ENCODE data around the gene CACNG1.

The CACNG1 gene

DNA sequence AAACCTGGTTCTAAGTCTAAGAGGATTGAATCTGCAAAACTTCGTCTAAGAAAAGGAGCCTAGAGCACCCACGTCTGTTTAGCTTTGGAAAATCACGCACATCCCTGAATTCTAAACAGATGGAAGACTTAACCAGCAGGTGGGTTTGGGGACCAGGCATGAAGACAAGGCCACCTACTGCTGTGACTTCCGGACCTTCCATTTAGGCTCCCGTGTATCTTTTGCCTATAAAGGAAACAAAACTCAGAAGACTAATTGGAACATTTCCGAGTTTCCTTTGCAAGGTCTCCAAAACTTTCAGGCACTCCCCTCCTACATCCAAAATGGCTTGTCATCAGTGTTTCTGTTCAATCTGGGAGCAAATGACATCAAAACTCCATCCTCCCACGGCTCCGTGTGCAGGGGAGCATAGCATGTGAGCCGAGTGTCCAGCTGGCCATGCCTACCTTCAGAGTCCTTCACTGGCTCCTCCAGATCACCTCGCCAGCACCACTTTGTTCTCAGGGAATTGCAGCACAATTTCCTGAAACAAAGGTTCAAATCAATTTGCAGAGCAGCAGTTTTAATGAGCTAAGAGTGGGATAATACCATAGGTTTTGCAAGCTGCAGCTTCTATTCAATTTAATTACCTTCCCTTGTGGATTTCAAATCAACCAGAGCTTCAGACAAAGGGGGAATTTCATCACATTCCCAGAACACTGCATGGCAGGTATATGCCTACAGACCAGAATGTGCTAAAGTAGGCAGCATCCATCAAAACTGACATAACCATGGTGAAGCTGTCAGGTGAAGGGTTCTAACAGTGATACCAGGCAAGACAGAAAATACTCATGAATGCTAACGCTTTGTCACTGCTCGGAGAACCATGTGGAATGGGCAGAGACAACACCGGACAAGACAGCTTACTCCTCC, 23.5 kb downstream of the CACNG1 start:
- Mint-ChIP-seq H3K4me3 (no peak overlapping the region), H3K27me3 (no peaks in the 10 kb centered on the region), H3K9me3 (peaks cover 3% of the 10 kb centered on the region), H3K36me3 (peaks cover 15% of the 10 kb centered on the region), H3K4me1 (no peaks in the 10 kb centered on the region), H3K27ac (no peak overlapping the region)
- DNase-seq (ENCODE audit: low spot score in 2 of 2): no peak
- ATAC-seq (ENCODE audit: low read depth): no peak

DNA sequence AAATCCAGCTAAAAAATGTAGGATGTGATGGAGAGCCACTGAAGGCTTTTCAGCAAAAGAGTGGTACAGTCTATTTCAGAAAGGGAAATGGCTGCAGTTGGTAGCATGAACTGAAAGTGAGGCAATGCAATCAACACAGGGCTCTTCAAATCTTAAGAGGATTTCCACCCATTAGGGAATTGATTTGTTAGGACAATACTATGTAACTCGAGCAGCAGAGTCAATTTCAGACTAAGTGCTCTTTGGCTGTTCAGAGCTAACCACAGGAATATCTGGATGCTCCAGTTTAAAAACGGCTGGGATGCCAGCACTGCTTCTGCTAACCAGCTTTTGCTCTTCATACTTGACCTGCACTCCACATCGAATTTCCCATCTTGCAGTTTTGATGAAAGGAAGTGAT, 24.6 kb downstream of the CACNG1 start:
- Mint-ChIP-seq H3K27ac (no peak overlapping the region), H3K36me3 (peaks cover 17% of the 10 kb centered on the region)
- DNase-seq (ENCODE audit: low spot score in 2 of 2): no peak

GRCh38 chr17:67069603-67070136, 25.3 kb downstream of the CACNG1 start:
- DNase-seq (ENCODE audit: low spot score in 2 of 2): no peak
- Mint-ChIP-seq H3K36me3 (peaks cover 17% of the 10 kb centered on the region), H3K27ac (no peak overlapping the region), H3K4me3 (no peak overlapping the region), H3K27me3 (no peaks in the 10 kb centered on the region), H3K4me1 (no peaks in the 10 kb centered on the region), H3K9me3 (no peaks in the 10 kb centered on the region)
- no peak for ATAC-seq (ENCODE audit: low read depth)

More for the DNA sequence above, 24.6 kb downstream of the CACNG1 start:
- Mint-ChIP-seq H3K4me3 (no peak overlapping the region), H3K4me1 (no peaks in the 10 kb centered on the region), H3K27me3 (no peaks in the 10 kb centered on the region), H3K9me3 (no peaks in the 10 kb centered on the region)
- ATAC-seq (ENCODE audit: low read depth): no peak

DNA sequence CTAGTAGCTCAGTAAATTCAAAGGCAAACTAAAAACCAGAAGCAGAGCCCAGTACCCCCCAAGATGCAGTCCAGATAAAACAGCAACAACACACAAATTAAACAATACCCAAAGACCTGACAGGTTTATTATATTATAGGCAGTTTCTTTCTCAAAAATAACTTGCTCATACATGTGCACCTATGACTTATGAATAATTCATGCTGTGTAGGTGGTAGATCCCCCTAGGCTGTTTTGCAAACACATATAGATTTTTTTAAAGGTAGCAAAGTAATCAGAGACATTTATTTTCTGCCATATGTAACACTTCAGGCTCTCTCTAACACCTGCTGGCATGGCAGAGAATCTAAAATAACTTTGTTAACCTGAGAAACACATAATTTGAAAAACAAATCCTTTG, 27.2 kb downstream of the CACNG1 start:
- DNase-seq (ENCODE audit: low spot score in 2 of 2): no peak

GRCh38 chr17:67072885-67073284, 28.5 kb downstream of the CACNG1 start:
- ATAC-seq (ENCODE audit: low read depth): no peak
- Mint-ChIP-seq H3K27ac (no peak overlapping the region), H3K4me3 (no peak overlapping the region), H3K9me3 (no peaks in the 10 kb centered on the region), H3K4me1 (no peaks in the 10 kb centered on the region), H3K36me3 (peaks cover 23% of the 10 kb centered on the region), H3K27me3 (no peaks in the 10 kb centered on the region)
- no peak for DNase-seq (ENCODE audit: low spot score in 2 of 2)

More for the DNA sequence above, 27.2 kb downstream of the CACNG1 start:
- ATAC-seq (ENCODE audit: low read depth): no peak
- no peaks in the 10 kb centered on the region for H3K27me3 Mint-ChIP-seq
- H3K4me1 Mint-ChIP-seq: no peaks in the 10 kb centered on the region
- no peaks in the 10 kb centered on the region for H3K9me3 Mint-ChIP-seq
- no peak overlapping the region for H3K27ac Mint-ChIP-seq
- H3K36me3 Mint-ChIP-seq: peaks cover 20% of the 10 kb centered on the region
- no peak overlapping the region for H3K4me3 Mint-ChIP-seq

- DNase-seq (ENCODE audit: low spot score in 2 of 2) (no peak), ATAC-seq (ENCODE audit: low read depth) (no peak)
- H3K27ac Mint-ChIP-seq: no peak overlapping the region
- H3K27me3 Mint-ChIP-seq: no peaks in the 10 kb centered on the region
- peaks cover 21% of the 10 kb centered on the region for H3K36me3 Mint-ChIP-seq
- H3K4me1 Mint-ChIP-seq: no peaks in the 10 kb centered on the region
- no peaks in the 10 kb centered on the region for H3K9me3 Mint-ChIP-seq
- no peak overlapping the region for H3K4me3 Mint-ChIP-seq
Observed at GRCh38 chr17:67074781-67075180, 30.4 kb downstream of the CACNG1 start.

- peaks cover 24% of the 10 kb centered on the region for H3K36me3 Mint-ChIP-seq
- H3K4me1 Mint-ChIP-seq: peaks cover 2% of the 10 kb centered on the region
- no peaks in the 10 kb centered on the region for H3K27me3 Mint-ChIP-seq
- H3K4me3 Mint-ChIP-seq: no peak overlapping the region
- H3K9me3 Mint-ChIP-seq: no peaks in the 10 kb centered on the region
- DNase-seq (ENCODE audit: low spot score in 2 of 2) (no peak), ATAC-seq (ENCODE audit: low read depth) (no peak)
- H3K27ac Mint-ChIP-seq: no peak overlapping the region
Observed at GRCh38 chr17:67076290-67076689, 31.9 kb downstream of the CACNG1 start.

GRCh38 chr17:67078292-67078691, 33.9 kb downstream of the CACNG1 start:
- ATAC-seq (ENCODE audit: low read depth) (no peak), DNase-seq (ENCODE audit: low spot score in 2 of 2) (no peak)
- Mint-ChIP-seq H3K9me3 (no peaks in the 10 kb centered on the region), H3K36me3 (peaks cover 21% of the 10 kb centered on the region), H3K4me1 (peaks cover 6% of the 10 kb centered on the region), H3K27ac (no peak overlapping the region), H3K4me3 (no peak overlapping the region), H3K27me3 (no peaks in the 10 kb centered on the region)

DNA sequence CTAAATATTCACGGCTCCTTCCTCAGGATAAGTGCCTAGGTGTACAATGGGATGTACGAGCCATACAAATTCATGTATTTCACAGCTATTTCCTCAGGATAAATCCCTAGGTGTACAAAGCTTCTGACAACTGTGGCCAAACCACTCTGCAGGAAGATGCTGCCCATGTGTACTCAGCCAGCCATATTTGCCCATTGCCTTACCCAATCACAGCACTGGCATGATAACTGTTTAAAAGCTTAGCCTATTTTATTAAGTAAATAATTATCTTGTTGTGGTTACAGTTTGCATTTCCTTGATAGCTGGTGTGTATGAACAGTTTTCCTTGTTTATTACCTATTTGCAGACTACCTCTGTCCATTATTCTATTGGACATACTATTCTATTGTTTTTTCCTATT, 35.1 kb downstream of the CACNG1 start:
- Mint-ChIP-seq H3K27ac (no peak overlapping the region), H3K4me1 (peaks cover 9% of the 10 kb centered on the region), H3K9me3 (no peaks in the 10 kb centered on the region), H3K36me3 (peaks cover 16% of the 10 kb centered on the region), H3K4me3 (no peak overlapping the region), H3K27me3 (no peaks in the 10 kb centered on the region)
- ATAC-seq (ENCODE audit: low read depth) (no peak), DNase-seq (ENCODE audit: low spot score in 2 of 2) (no peak)

- H3K9me3 Mint-ChIP-seq: no peaks in the 10 kb centered on the region
- H3K27ac Mint-ChIP-seq: peak overlapping the region; percentile 82
- no peak for ATAC-seq (ENCODE audit: low read depth)
- H3K4me1 Mint-ChIP-seq: peaks cover 9% of the 10 kb centered on the region
- no peak for DNase-seq (ENCODE audit: low spot score in 2 of 2)
- no peak overlapping the region for H3K4me3 Mint-ChIP-seq
- H3K36me3 Mint-ChIP-seq: peaks cover 17% of the 10 kb centered on the region
- no peaks in the 10 kb centered on the region for H3K27me3 Mint-ChIP-seq
Observed at GRCh38 chr17:67080804-67081203, 36.5 kb downstream of the CACNG1 start.

DNA sequence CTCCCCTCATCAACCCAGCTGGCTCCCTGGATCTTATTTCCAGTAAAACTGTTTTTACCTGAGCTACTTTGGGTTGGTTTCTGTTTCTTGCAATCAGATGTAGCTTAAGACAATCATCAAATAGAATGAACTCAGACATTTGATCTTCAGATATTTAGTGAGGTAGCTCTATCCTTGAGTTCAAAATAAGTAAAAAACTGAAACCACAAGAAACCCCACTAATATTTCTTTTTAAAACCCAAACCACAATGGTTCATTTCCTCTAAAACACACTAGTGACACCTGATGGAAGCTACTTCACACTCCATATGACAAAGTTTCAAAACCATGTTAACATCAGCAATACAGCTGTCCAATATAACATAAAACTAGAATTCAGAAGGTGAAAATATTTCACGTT, 37.8 kb downstream of the CACNG1 start:
- H3K4me1 Mint-ChIP-seq: peaks cover 9% of the 10 kb centered on the region
- DNase-seq (ENCODE audit: low spot score in 2 of 2): no peak
- H3K36me3 Mint-ChIP-seq: peaks cover 17% of the 10 kb centered on the region
- no peaks in the 10 kb centered on the region for H3K9me3 Mint-ChIP-seq
- H3K4me3 Mint-ChIP-seq: no peak overlapping the region
- no peaks in the 10 kb centered on the region for H3K27me3 Mint-ChIP-seq
- H3K27ac Mint-ChIP-seq: peak overlapping the region; percentile 82
- peak; percentile 39 for ATAC-seq (ENCODE audit: low read depth)

GRCh38 chr17:67085406-67085805, 41.1 kb downstream of the CACNG1 start:
- no peak overlapping the region for H3K27ac Mint-ChIP-seq
- ATAC-seq (ENCODE audit: low read depth): no peak
- H3K9me3 Mint-ChIP-seq: no peaks in the 10 kb centered on the region

GRCh38 chr17:67088639-67089038, 44.3 kb downstream of the CACNG1 start:
- Mint-ChIP-seq H3K27ac (no peak overlapping the region), H3K4me3 (no peak overlapping the region), H3K27me3 (no peaks in the 10 kb centered on the region), H3K9me3 (peaks cover 2% of the 10 kb centered on the region), H3K4me1 (peaks cover 3% of the 10 kb centered on the region), H3K36me3 (peaks cover 24% of the 10 kb centered on the region)
- DNase-seq (ENCODE audit: low spot score in 2 of 2) (no peak), ATAC-seq (ENCODE audit: low read depth) (no peak)

More at GRCh38 chr17:67085406-67085805, 41.1 kb downstream of the CACNG1 start:
- Mint-ChIP-seq H3K36me3 (peaks cover 17% of the 10 kb centered on the region), H3K4me3 (no peak overlapping the region), H3K4me1 (peaks cover 7% of the 10 kb centered on the region), H3K27me3 (no peaks in the 10 kb centered on the region)
- DNase-seq (ENCODE audit: low spot score in 2 of 2): no peak

- Mint-ChIP-seq H3K4me3 (no peak overlapping the region), H3K36me3 (peaks cover 32% of the 10 kb centered on the region), H3K27me3 (no peaks in the 10 kb centered on the region), H3K4me1 (peaks cover 7% of the 10 kb centered on the region), H3K9me3 (peaks cover 2% of the 10 kb centered on the region), H3K27ac (no peak overlapping the region)
- ATAC-seq (ENCODE audit: low read depth): no peak
- no peak for DNase-seq (ENCODE audit: low spot score in 2 of 2)
Observed at GRCh38 chr17:67090341-67090740, 46.0 kb downstream of the CACNG1 start.
